Measurements from ENCODE around the gene CASR.
"Not testable (repeated sequence)": the region's sequence is repeated elsewhere in the genome, so short reads cannot be mapped to it uniquely, and the experiment has no call there.

CASR gene

DNA sequence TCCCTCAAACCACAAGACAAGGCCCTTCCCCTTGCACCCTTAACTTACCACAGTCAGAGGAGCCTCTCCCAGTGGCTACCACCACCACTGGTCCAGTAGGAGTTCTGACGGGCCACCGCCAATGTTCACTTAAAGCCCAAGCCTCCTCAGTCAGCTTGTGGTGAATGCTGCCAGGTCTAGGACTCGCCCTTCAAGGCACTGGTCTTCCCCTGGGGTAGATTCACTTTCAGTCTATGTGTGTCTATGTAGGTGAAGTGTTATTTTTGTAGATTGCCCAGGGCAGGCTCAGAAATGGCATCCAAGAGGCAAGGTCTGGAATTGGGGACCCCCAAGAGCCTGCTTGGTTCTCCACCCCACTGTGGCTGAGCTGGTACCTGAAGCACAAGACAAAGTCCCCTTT is 15.4 kb upstream of the CASR start:
- ChIA-PET POLR2A (interaction anchor here (0.7 kb wide), 1 partner anchor 20 kb away, joined by 7 read pairs; no protein-coding TSS in a partner anchor), CTCF (no interaction called here)
- TF ChIP-seq, protein P1, sequence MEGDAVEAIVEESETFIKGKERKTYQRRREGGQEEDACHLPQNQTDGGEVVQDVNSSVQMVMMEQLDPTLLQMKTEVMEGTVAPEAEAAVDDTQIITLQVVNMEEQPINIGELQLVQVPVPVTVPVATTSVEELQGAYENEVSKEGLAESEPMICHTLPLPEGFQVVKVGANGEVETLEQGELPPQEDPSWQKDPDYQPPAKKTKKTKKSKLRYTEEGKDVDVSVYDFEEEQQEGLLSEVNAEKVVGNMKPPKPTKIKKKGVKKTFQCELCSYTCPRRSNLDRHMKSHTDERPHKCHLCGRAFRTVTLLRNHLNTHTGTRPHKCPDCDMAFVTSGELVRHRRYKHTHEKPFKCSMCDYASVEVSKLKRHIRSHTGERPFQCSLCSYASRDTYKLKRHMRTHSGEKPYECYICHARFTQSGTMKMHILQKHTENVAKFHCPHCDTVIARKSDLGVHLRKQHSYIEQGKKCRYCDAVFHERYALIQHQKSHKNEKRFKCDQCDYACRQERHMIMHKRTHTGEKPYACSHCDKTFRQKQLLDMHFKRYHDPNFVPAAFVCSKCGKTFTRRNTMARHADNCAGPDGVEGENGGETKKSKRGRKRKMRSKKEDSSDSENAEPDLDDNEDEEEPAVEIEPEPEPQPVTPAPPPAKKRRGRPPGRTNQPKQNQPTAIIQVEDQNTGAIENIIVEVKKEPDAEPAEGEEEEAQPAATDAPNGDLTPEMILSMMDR (IDR thresholded peaks at IDR 0.05; ENCODE audit: control extremely low read depth, extremely low read depth, low read depth, missing control alignments): no peak
- no peak for DNase-seq (ENCODE audit: extremely low spot score)

DNA sequence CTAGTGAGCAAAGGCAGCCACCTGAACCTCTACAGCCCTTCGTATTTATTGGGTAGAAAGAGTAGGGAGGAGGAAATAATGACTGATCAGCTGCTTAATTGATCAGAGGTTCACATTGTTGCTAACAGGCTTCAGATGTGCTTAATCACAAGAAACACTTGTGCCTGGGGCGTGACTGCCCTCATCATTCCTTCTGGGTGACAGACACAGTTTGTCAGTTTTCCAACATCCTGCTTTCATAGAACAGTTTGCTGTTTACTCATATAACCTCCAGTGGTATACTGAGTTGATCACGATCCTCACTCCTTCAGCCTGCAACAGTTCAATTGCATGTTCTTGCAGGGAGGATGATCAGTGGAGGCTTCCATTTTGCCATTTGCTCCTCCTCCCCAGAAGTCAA is 13.6 kb upstream of the CASR start:
- ChIA-PET CTCF (no interaction called here), POLR2A (no interaction called here)
- TF ChIP-seq, protein P1 (IDR thresholded peaks at IDR 0.05; ENCODE audit: control extremely low read depth, extremely low read depth, low read depth, missing control alignments): no peak
- DNase-seq (ENCODE audit: extremely low spot score): no peak

DNA sequence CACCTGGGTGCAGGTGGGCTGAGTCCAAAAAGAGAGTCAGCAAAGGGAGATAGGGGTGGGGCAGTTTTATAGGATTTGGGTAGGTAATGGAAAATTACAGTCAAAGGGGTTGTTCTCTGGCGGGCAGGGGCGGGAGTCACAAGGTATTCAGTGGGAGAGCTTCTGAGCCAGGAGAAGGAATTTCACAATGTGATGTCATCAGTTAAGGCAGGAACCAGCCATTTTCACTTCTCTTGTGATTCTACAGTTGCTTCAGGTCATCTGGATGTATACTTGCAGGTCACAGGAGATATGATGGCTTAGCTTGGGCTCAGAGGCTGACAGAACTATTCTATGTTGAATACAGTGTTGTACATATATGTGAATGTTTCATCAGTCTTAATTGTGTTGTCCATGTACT is 12.1 kb upstream of the CASR start:
- DNase-seq (ENCODE audit: extremely low spot score); POLR2A ChIA-PET: not testable (repeated sequence)
- CTCF ChIA-PET: interaction anchor here (1.1 to 1.7 kb wide), 2 partner anchors 10 to 12 kb away, joined by 3 to 7 read pairs; partner anchors contain the start of gene CASR

DNA sequence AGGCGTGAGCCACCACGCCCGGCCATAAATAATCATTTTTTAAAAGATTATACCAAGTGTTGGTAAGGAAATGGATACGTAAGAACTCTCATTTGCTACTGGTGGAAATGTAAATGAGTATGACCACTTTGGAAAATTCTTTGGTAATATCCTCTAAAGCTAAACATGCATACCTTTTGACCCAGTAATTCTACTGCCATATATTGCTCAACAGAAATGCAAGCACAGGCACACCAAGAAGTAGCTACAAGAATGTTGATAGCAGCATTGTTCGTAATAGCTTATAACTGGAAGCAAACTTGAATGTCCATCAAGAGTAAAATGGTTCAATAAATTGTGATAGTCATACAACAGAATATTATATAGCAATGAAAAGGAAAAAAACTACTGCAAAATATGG is 4.8 kb upstream of the CASR start:
- TF ChIP-seq, protein P1 (IDR thresholded peaks at IDR 0.05; ENCODE audit: control extremely low read depth, extremely low read depth, low read depth, missing control alignments): no peak
- no peak for DNase-seq (ENCODE audit: extremely low spot score)
- POLR2A ChIA-PET: no interaction called here
- CTCF ChIA-PET: interaction anchor here (1.4 to 1.9 kb wide), 2 partner anchors 9 to 12 kb away, joined by 3 to 5 read pairs; no protein-coding TSS in a partner anchor

DNA sequence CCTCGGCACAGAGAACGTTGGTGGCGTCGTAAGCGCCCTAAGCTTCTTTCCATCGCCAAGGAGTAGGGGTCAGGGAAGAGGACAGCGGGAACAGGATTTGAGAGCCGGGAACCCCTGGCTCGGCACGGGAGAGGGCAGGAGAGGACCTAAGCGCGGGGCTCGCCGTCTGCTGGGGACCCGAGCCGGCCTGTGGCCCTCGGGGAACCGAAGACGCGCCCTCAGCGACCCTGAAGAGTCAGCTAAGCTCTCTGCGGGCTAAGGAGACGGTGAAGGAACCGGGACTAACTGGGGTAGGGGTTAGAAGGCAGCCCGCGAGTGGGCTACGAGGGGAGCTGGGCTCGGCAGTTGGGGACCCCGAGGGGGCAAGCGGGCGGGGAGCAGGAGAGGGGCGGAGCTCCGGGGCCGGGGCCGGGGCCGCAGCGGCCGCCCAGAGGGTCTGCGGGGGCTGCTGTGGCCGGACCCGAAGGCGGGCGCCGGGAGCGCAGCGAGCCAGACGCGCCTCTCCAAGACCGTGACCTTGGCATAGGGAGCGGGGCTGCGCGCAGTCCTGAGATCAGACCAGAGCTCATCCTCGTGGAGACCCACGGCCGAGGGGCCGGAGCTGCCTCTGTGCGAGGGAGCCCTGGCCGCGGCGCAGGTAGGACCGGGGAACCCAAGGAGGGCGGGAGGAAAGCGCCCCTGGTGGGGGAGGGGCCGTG is 574 bp downstream of the CASR start:
- DNase-seq (ENCODE audit: extremely low spot score): peak; percentile 30
- ChIA-PET POLR2A (no interaction called here), CTCF (interaction anchor here (0.6 to 1.5 kb wide), 5 partner anchors 11 to 155 kb away, joined by 3 read pairs; no protein-coding TSS in a partner anchor)
- TF ChIP-seq, protein P1 (IDR thresholded peaks at IDR 0.05; ENCODE audit: control extremely low read depth, extremely low read depth, low read depth, missing control alignments): no peak

DNA sequence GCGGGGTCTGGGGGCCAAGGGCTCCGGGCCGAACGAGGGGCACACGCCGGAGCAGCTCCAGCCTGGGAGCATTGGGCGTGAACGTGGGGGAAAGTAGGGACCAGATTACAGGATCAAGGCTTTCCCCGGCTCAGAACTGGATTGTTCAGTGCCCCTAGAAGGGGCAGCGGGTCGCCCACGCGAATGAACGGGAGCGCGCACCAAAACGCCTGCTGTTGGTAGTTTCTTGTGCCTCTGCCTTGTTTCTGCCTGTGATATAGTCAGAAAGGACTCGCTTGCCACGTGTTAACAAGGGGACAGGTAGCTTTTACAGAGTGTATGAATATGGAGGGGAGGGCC is 1.1 kb downstream of the CASR start:
- DNase-seq (ENCODE audit: extremely low spot score): no peak
- POLR2A ChIA-PET: no interaction called here
- TF ChIP-seq, protein P1 (IDR thresholded peaks at IDR 0.05; ENCODE audit: control extremely low read depth, extremely low read depth, low read depth, missing control alignments): no peak
- CTCF ChIA-PET: interaction anchor here (0.7 to 1.5 kb wide), 3 partner anchors 11 to 155 kb away, joined by 3 read pairs; no protein-coding TSS in a partner anchor

DNA sequence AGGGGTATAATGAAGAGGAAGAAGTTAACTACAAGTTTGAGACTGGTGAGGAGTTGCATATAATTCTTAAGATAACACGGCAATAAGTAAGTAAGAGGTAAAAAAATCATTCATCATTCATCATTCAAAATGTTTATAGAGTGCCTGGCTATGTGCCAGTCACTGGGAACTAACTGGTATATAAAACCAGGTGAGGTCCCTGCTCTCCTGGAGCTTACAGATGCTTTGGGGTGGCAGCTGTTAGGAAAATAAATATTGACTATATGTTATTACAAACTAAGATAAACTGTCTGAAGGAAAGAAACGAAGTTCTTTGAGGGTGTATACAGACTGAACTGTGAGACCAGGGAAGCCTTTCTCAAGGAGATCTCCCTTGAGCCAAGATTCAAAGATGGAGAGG is 2.9 kb downstream of the CASR start:
- ChIA-PET POLR2A (no interaction called here), CTCF (no interaction called here)
- no peak for DNase-seq (ENCODE audit: extremely low spot score)
- TF ChIP-seq, protein P1 (IDR thresholded peaks at IDR 0.05; ENCODE audit: control extremely low read depth, extremely low read depth, low read depth, missing control alignments): no peak
